MCF 10A (cell line): ENCODE results near the gene C1orf94. TPM values are rescaled to one million over a fixed set of nuclear protein-coding genes. Genes with fewer than 3 reads are reported as not detected.

Experiments used
- BruUV-seq: library from RNA; stranded (reverse); fragments of 400-500 nt; replicated peaks from 2 replicates; lab custom pipeline; 2021; lab: Mats Ljungman, UMichigan
- CTCF ChIA-PET: fragments of 300-600 bp; sonication (Branson Sonifier 250); formaldehyde crosslinking; extraction: SDS; loops from one replicate; lab custom pipeline; 2021; ENCODE audit warnings: antibody characterized with exemption, inconsistent platforms; lab: Yijun Ruan, JAX
- POLR2A ChIA-PET: fragments of 300-600, 350-650 bp; sonication (Branson Sonifier 250); formaldehyde crosslinking; extraction: SDS; loops from one replicate; lab custom pipeline; 2020; ENCODE audit warnings: antibody characterized with exemption, inconsistent platforms; lab: Yijun Ruan, JAX
- DNase-seq: peaks from one replicate; pipeline ENCODE4 v3.0.0-alpha.2; 2018; ENCODE audit not compliant: unreplicated experiment
- H3K27ac Mint-ChIP-seq: one replicate; pipeline ENCODE4 v1.8.0; 2022; ENCODE audit warnings: mild to moderate bottlenecking, low read depth, mixed read lengths; ENCODE audit not compliant: unreplicated experiment
- H3K27me3 Mint-ChIP-seq: one replicate; pipeline ENCODE4 v1.8.0; 2022; ENCODE audit warnings: mixed read lengths; ENCODE audit not compliant: insufficient read depth, unreplicated experiment
- H3K36me3 Mint-ChIP-seq: one replicate; pipeline ENCODE4 v1.8.0; 2022; ENCODE audit warnings: mild to moderate bottlenecking, moderate library complexity, mixed read lengths; ENCODE audit not compliant: insufficient read depth, unreplicated experiment
- H3K4me1 Mint-ChIP-seq: one replicate; pipeline ENCODE4 v1.8.0; 2022; ENCODE audit warnings: mixed read lengths; ENCODE audit not compliant: insufficient read depth, unreplicated experiment
- H3K4me3 Mint-ChIP-seq: one replicate; pipeline ENCODE4 v1.8.0; 2022; ENCODE audit warnings: mild to moderate bottlenecking, moderate library complexity, mixed read lengths; ENCODE audit not compliant: unreplicated experiment
- H3K9me3 Mint-ChIP-seq: one replicate; pipeline ENCODE4 v1.8.0; 2022; ENCODE audit warnings: mixed read lengths; ENCODE audit not compliant: unreplicated experiment
- intact Hi-C: fragments of 100-400 bp; cut with micrococcal nuclease; formaldehyde crosslinking; loops from 2 replicates; pipeline ENCODE4 v1.14.1; 2022
- total RNA-seq: library from RNA; stranded (reverse); gene quantifications from 2 replicates; pipeline ENCODE4 v1.2.3, GENCODE V29; 2022
- TF ChIP-seq, protein P1 (sequence below): fragments of 200-600 bp; IDR thresholded peaks from one replicate; pipeline ENCODE4 v1.8.0; 2022; ENCODE audit warnings: antibody characterized with exemption, mild to moderate bottlenecking; ENCODE audit not compliant: unreplicated experiment

The C1orf94 gene
- total RNA-seq, 1 experiment from 2014 or later: not detected

DNA sequence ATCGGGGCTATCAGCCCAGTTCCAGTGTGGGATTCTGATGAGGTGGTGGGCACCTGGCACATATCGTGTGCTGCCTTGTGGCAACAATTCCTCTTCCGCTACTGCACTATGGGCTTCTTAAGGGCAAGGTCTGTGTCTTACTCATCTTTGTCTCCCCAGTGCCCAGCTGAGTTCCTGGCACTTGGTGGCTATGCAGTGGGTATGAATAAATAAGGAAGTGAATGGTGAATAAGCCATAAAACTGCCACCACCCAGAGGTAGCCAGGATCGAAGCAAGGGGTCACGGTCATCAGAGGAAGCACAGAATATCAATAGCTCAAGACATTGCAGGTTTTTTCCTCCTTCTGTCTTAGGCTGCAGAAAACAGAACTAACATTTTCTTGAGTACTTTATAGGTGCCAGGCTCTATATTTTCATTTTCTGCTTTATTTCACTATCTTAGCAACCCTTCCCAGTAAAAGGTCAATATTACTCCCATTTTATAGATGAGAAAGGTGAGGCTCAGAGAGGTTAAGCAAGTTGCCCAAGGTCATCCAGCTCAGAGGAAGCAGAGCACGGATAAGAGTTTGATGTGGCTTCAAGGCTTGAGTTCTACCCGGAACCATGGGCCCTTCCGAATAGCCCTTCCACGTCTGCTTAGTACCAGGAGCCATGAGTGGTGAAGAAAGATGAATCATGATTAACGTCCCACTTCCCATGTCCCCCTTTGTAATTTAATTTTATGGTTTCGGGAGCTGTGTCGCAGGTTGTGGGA, 10.2 kb downstream of the C1orf94 start:
- no peak for DNase-seq
- Mint-ChIP-seq H3K4me3 (no peak overlapping the region), H3K4me1 (no peaks in the 10 kb centered on the region), H3K27ac (no peak overlapping the region), H3K36me3 (no peaks in the 10 kb centered on the region), H3K27me3 (no peaks in the 10 kb centered on the region), H3K9me3 (peaks cover 41% of the 10 kb centered on the region)
- ChIA-PET POLR2A (no interaction called here), CTCF (no interaction called here)
- TF ChIP-seq, protein P1, sequence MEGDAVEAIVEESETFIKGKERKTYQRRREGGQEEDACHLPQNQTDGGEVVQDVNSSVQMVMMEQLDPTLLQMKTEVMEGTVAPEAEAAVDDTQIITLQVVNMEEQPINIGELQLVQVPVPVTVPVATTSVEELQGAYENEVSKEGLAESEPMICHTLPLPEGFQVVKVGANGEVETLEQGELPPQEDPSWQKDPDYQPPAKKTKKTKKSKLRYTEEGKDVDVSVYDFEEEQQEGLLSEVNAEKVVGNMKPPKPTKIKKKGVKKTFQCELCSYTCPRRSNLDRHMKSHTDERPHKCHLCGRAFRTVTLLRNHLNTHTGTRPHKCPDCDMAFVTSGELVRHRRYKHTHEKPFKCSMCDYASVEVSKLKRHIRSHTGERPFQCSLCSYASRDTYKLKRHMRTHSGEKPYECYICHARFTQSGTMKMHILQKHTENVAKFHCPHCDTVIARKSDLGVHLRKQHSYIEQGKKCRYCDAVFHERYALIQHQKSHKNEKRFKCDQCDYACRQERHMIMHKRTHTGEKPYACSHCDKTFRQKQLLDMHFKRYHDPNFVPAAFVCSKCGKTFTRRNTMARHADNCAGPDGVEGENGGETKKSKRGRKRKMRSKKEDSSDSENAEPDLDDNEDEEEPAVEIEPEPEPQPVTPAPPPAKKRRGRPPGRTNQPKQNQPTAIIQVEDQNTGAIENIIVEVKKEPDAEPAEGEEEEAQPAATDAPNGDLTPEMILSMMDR: no peak
- intact Hi-C loops: no loop called here
- no TSS peak for BruUV-seq

DNA sequence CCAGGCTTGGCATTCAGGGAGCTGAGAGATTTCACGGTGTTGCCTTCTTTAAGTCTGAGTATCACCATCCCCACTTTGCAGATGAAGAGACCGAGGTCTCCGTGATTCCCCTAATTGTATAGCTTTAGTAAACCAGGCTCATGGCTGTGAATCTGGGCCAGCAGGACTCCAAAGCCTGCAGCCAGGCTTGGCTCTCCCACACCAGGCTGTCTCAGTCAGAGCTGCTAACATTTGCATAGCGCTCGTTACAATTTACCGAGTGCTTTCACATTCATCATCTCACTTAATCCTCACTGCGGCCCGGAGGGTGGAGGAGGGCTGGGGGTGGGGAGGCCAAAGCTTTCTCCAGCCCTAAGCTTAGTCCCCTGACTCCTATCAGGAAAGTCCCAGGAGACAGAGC, 11.7 kb downstream of the C1orf94 start:
- Mint-ChIP-seq H3K4me3 (no peak overlapping the region), H3K27ac (no peak overlapping the region), H3K27me3 (no peaks in the 10 kb centered on the region), H3K9me3 (peaks cover 49% of the 10 kb centered on the region), H3K4me1 (no peaks in the 10 kb centered on the region), H3K36me3 (no peaks in the 10 kb centered on the region)
- ChIA-PET POLR2A (no interaction called here), CTCF (interaction anchor here (0.6 to 0.7 kb wide), 2 partner anchors 10 to 471 kb away, joined by 3 read pairs; no protein-coding TSS in a partner anchor)
- DNase-seq: no peak
- intact Hi-C loops: no loop called here
- TF ChIP-seq, protein P1: no peak
- no TSS peak for BruUV-seq

DNA sequence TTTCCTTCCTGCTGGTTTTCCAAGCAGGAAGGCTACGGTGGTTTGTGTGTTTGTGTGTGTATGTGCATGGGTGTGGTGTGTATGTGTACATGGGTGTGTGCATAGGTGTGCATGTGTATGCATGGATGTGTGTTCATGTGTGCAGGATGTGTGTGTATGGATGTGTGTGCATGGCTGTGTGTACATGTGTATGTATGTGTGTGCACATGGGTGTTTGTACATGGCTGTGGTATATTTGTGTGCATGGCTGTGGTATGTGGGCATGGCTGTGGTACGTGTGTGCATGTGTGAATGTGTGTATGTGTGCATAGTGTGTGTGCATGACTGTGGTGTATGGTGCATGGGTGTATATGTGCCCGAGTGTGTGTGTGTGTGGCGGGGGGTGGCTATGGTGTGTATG, 12.3 kb downstream of the C1orf94 start:
- TF ChIP-seq, protein P1: no peak
- H3K36me3 Mint-ChIP-seq: no peaks in the 10 kb centered on the region
- H3K27me3 Mint-ChIP-seq: no peaks in the 10 kb centered on the region
- no peak overlapping the region for H3K4me3 Mint-ChIP-seq
- ChIA-PET POLR2A (no interaction called here), CTCF (interaction anchor here (0.6 to 0.7 kb wide), 2 partner anchors 10 to 471 kb away, joined by 3 read pairs; no protein-coding TSS in a partner anchor)
- no peak for DNase-seq
- BruUV-seq: no TSS peak
- no peak overlapping the region for H3K27ac Mint-ChIP-seq
- H3K4me1 Mint-ChIP-seq: no peaks in the 10 kb centered on the region
- H3K9me3 Mint-ChIP-seq: peaks cover 55% of the 10 kb centered on the region
- intact Hi-C loops: no loop called here

DNA sequence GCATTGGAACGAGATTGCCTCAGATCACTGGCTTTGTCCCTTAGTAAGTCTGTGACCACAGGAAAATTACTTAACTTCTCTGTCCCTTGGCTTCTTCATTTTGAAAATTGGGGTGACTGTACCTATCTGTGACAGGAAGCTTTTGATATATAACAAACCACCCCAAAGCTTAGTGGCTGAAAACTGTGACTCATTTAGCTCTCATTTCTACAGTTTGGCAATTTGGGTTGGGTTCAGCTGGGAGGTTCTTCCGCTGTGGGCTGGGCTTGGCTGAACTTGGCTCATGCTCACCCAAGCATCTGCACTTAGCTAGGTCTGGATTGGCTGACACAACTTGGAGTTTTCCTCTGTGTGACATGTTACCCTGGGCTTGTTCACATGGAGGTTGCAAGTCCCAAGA, 14.0 kb downstream of the C1orf94 start:
- DNase-seq: peak; percentile 6
- H3K9me3 Mint-ChIP-seq: peaks cover 60% of the 10 kb centered on the region
- intact Hi-C loops: no loop called here
- TF ChIP-seq, protein P1: no peak
- POLR2A ChIA-PET: interaction anchor here (0.6 kb wide), 1 partner anchor 782 kb away, joined by 3 read pairs; no protein-coding TSS in a partner anchor
- no peaks in the 10 kb centered on the region for H3K36me3 Mint-ChIP-seq
- H3K4me1 Mint-ChIP-seq: no peaks in the 10 kb centered on the region
- H3K27ac Mint-ChIP-seq: no peak overlapping the region
- CTCF ChIA-PET: interaction anchor here (0.8 kb wide), 1 partner anchor 47 kb away, joined by 3 read pairs; no protein-coding TSS in a partner anchor
- no peak overlapping the region for H3K4me3 Mint-ChIP-seq
- no TSS peak for BruUV-seq
- no peaks in the 10 kb centered on the region for H3K27me3 Mint-ChIP-seq
